22Rv1 (cell line): Measurements from ENCODE around the gene PER1.

Experiments used
- ZFX ChIP-seq: fragments of 450-650 bp; IDR thresholded peaks from 2 replicates; pipeline ENCODE4 v1.6.1; 2017; ENCODE audit warnings: antibody characterized with exemption, borderline replicate concordance
- TF ChIP-seq, protein P1 (sequence below): fragments of 450-650 bp; IDR thresholded peaks from 2 replicates; pipeline ENCODE4 v1.5.1; 2017; ENCODE audit warnings: mild to moderate bottlenecking

GRCh38 chr17:8100763-8101162 lies 51.4 kb downstream of the PER1 start:
- TF ChIP-seq, protein P1, sequence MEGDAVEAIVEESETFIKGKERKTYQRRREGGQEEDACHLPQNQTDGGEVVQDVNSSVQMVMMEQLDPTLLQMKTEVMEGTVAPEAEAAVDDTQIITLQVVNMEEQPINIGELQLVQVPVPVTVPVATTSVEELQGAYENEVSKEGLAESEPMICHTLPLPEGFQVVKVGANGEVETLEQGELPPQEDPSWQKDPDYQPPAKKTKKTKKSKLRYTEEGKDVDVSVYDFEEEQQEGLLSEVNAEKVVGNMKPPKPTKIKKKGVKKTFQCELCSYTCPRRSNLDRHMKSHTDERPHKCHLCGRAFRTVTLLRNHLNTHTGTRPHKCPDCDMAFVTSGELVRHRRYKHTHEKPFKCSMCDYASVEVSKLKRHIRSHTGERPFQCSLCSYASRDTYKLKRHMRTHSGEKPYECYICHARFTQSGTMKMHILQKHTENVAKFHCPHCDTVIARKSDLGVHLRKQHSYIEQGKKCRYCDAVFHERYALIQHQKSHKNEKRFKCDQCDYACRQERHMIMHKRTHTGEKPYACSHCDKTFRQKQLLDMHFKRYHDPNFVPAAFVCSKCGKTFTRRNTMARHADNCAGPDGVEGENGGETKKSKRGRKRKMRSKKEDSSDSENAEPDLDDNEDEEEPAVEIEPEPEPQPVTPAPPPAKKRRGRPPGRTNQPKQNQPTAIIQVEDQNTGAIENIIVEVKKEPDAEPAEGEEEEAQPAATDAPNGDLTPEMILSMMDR = no peak
- no peak for TF ChIP-seq ZFX
